GM19438 (cell line): ENCODE measurements around the gene SKAP1.
A peak's percentile ranks its signal among the peaks of the same experiment; 100 is the strongest.
"Not testable (repeated sequence)": the region's sequence is repeated elsewhere in the genome, so short reads cannot be mapped to it uniquely, and the experiment has no call there.

Experiments used
- ATAC-seq: cut with Tn5 transposase; IDR thresholded peaks from one replicate; pipeline ENCODE4 v1.9.1; 2021; ENCODE audit warnings: low read depth; ENCODE audit not compliant: unreplicated experiment

The SKAP1 gene

DNA sequence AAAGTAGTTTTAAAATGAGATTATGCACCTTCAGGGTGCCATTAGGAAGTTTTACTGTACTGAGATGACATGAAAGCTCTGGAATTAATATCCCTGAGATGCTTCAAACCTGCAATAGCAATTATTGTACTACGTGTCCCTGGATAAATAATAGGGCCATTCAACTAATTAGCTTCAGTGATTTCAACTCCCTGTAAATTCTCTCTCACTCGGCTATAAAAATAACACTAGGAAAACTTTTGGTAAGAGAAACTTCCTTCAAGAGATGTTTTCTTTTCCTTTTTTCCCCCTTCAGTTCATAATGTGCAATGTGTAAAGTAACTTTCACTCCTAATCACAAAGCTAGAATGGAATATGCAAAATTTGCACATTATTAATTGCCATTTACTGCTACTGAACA is 176.0 kb downstream of the SKAP1 start:
- ATAC-seq: no peak

DNA sequence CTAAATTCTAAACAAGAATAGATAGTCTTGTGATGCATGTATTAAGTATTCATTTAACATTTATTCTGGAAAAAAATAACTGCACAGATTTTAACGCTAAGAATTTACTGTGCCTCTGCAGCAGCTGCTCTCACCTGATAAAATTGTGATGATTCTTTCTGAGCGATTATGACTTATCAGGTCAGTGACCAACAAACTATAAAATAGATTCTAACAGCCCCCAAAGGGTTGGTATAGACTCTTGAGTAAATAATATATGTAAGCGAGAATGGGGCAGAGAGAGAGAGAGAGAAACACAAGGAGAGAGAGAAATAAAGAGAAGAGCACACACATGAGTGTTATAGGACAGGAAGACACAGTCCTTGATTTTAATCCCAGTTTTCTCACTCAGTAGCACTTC is 178.1 kb downstream of the SKAP1 start:
- ATAC-seq: no peak

DNA sequence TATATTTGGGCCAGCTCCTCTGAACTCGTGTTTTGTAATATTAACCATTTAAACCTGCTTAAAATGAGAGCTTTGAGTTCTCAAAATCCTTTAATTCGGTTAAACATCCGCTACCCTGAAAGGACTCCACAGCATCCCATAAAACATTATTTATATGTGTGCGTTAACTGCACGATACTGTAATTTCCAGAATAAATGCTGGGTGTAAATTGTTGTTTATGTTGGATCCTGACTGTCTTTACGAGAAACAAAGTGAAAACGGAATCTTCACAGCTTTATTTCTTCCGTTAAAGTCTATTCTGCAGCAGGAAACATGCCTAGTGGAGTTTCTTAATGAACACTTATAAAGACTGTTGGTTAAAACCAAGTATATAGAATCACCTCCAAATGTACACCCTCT is 179.1 kb downstream of the SKAP1 start:
- no peak for ATAC-seq

DNA sequence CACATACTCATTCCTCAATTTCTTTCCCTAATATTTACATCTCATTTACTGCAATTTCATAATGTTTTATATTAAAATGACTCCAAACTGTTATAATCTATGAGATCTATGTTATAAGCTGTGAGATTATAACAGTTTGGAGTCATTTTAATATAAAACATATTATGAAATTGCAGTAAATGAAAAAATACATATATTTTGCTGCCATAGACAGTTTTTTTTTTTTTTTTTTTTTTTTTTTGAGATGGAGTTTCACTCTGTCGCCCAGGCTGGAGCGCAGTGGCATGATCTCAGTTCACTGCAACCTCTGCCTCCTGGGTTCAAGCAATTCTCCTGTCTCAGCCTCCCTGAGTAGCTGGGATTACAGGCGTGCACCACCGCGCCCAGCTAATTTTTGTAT is 180.0 kb downstream of the SKAP1 start:
- ATAC-seq: not testable (repeated sequence)

DNA sequence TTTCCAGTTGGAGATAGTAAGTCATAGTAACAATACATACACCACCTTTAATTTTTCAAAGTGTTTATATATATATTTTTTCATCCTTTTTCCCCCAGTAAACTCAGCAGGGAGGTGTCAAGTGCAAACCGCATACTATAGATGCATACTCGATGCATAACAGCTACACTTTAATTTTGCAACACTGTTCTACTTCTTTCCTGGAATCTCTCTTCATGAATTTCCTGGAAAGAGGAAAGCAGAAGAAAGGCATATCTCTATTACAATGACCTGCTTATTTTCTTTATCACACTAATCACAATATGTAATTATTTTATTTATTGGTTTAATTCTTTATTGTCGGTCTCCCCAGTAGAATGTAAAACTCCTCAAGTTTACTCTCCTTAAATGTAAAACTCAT is 182.4 kb downstream of the SKAP1 start:
- ATAC-seq: no peak

DNA sequence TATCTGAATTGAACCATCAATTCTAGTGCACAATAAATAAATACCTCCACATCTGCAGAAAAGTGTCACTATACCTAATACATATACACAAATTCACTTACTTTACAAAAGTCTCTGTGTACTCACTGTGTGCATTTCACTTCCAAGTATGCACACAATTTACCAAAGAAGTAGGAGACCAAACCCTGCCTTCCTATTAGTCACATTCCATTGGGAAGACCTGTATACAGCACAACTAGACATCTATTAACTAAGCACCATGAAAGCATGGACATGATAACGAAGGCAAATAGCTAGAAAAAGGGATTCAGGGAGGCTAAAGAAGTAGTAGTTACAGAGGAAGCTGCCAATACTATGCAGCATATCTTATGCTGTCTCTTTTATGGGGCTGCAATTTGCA is 183.0 kb downstream of the SKAP1 start:
- no peak for ATAC-seq

DNA sequence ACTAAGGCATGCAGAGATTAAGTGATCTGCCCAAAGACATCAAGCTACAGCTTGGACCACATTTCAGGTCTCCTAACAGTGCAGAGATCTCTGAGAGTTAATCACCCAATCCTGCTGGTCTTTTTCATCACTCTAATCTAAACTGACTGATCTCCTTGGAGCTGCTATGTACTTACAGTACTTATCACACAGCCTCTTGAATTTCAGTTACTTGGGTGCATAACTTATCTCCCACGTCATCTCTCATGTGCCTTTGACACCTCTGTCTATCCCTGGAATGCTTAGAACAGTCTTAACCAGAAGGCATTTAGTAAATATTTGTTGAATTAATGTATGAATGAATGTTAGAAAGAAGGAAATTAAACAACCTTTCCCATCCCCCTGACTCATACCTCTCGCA is 183.4 kb downstream of the SKAP1 start:
- ATAC-seq: no peak

DNA sequence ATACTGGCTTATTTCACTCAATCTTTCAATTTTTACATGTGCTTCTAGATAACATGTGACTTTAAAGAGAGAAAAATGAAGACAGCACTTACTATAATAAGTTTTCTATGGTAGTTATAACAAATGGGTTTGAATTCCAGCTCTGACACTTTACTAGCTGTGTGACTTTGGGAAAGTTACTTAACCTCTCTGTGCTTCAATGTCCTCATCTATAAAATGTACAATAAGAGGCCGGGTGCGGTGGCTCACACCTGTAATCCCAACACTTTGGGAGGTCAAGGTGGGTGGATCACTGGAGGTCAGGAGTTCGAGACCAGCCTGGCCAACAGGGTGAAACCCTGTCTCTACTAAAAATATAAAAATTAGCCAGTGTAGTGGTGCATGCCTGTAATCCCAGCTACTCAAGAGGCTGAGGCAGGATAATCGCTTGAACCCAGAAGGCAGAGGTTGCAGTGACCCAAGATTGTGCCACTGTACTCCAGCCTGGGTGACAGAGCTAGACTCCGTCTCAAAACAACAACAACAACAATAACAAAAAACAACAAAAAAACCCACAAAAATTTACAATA is 184.5 kb downstream of the SKAP1 start:
- ATAC-seq: not testable (repeated sequence)

DNA sequence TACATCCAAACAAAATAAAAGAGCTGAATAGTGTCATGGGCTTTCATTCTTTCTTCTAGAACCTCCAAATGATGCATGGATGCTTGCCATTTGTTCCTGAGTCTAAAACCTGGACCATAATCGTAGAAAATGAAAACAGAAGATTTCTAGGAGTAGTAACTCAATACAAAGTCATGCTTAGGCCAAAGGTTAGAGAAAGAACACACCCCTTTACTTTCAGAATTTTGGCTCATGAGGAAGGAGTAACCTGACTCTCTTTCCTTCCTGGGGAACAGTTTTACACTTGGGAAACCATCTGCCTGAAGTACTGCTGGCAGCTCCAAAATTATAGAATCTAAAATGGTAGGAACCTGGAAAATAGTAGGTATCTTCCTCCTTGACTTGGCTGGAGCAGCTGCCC is 185.2 kb downstream of the SKAP1 start:
- ATAC-seq: no peak

DNA sequence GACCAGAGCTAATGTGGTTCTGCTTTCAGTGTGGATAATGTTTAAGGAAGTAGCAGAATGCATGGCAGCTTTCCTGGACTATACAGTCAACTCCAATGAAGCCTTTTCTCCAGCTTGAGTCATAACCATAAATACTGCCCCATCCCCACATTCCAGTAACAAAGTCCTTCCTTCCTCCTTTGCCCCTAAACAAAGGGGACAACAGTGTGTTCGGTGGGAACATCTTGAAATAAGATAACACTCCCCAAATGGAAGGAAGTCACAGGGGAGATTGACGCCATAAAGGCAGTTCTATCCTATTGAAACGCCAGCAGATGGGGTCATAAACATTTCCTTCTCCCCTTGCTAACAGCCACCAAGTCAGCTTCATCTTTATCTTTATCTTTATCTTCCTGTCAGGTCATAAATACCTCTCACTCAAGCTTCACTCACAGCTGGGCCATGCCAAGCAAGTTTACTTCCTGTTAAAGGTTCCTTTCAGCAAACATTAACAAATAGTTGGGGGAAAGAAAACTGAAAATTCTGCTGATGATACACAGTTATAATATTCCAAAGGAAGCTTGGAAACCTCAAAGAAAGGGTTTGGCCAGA is 185.8 kb downstream of the SKAP1 start:
- ATAC-seq: no peak

DNA sequence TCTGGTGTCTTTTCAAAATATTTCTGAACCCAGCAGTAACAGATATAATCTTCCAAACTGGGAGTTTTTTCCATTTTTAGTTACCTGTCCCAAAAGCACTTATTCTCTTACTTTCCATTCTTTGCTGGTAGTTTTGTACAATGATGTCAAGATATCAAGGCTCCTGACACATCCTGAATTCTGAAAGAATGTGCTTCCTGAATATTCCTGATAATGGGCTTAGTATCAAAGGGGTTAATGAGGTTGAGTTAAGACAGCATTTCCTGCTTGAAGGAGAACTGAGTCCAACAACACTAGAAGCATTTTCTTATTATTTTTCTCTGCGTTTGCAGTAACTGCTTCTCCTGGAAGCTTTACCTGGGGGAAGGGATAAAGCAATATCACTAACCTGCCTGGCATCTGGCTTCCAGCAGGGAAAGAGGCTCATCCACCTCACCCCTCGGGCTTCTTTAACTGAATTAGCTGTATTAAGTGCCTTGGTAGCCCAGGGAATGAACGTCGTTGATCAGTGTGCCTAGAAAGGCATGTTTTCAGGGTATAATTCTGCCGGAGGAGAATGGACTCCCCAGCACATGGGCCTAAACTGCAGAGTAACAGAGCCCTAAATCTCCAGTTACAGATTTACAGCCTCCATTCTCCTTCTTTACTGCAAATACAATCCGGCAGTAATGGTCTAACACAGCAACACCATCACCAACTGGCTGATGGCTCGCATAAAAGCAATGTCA is 188.1 kb downstream of the SKAP1 start:
- ATAC-seq: no peak

DNA sequence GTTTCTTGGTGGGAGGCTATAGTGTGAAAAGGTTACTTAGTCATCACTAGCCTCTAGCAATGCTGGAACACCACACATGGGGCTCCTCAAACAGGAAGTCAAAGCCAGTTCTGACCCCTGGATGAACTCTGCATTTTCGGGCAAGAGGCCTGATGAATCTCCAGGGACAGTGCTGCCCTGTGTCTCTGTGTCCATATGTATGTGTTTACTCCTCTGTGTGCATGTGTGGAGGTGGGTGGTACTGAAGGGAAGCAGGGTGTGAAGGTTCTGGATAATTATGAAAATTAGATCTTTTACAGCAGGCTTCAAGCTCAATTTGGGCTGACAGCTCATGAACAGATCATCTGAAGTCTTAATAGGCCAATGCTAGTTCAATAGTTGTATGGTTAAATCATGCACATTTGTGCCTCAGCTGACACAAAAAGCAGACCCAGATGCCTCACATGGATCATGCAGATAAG is 188.9 kb downstream of the SKAP1 start:
- ATAC-seq: peak; percentile 82

DNA sequence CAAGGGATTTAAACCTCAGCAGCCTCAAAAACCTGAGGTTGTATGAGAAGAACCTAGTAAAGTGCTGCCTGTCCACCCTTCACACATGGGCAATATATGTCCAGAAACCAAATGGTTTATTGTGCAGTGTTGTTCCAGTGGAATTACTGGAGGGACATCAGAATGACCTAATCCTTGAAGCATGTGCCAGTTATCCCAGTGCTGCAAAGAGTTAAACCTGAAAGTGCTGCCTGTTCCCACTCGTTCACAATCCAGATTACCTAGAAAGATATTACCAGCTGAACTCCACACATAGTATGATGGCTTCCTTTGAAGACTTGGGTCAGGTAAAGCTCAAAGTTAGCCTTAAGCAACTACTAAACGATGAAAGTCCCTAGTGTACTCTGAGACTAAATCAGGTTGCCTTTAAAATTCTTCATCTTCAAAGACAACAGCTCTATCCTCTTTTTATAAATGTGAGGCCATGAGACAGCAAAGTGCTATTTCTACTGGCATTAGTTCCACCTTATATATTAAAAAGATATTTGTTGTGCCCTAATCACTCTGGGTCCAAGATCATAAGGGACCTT is 189.4 kb downstream of the SKAP1 start:
- no peak for ATAC-seq

DNA sequence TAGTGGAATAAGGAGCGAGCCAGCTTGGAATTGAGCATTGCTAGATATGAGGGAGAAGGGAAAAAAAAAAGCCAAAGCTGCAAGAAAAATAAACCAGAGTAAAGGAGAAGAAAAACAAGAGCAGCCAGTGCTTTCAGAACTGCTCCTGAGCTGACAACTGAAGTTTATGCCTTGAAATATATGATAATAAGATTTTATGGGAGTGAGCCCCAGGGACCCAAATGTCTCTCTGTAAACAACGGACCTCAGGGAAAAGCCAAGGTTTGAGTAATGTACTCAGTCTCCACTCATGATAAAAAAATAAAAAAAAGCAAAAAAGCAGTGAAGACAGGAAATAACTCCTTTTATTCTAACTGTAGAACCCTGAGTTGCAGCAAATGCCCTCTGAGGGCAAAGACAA is 189.9 kb downstream of the SKAP1 start:
- ATAC-seq: no peak

DNA sequence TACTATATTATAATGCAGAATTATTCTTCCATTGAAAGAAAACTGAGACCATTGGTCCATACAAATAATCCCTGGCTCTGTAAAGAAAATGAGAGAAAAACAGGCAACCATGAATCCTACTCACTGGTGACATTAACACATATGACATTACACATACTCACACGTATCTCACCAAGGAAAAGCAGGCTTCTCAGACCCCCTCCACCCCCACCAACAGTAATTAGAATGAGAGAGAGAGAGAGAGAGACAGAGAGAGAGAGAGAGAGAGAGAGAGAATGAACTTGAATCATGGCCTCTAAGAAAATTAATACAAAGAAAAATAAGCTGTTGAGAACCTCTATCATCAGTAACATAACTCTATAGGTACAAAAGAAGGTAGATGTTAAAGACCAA is 190.4 kb downstream of the SKAP1 start:
- no peak for ATAC-seq

DNA sequence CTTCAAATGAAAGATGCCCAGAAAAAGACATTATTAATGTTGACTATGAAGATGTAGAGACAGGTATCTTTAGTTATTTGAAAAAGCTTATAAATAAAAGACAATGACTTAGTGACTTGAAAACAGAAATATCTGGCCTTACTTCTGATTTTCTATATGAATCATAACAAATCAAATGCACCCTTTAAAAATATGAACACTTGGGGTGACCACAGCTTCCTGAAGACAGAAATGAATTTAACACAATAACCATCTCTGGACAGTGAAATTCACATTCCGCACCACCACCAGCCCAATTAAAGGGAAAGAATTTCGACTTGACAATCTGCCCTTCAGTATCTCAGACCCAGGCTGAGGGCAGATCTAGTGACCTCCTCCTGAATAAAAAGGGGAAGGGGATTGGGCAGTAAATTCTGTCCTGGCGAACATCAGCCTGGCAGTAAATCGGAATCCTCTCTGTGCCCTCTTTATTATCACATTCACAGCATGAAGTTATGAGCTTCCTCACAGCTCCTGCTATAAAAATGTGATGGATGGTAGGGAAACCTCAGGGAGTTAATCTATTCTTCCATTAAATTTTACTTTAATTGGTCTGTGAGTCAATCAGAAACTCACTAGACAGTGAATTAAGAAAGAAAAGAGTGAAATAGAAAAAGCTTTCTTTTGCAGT is 190.9 kb downstream of the SKAP1 start:
- ATAC-seq: no peak

DNA sequence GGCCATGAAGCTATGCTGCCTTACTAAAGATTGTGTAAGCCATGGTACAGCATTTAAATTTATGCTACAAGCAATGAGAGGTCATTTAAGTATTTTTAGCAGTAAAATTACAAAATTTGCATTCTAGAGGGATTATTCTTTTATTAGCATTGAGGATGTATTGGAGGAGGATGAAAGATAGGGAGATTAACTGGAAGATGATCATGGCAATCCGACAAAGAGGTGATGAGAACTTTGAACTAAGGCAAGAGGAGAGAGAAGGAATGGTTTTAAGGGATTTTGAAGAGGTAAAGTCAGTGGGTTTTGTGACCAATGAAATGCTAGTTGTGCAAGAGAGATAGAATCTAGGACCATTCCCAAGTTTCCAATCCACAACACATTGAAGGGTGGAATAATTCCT is 192.6 kb downstream of the SKAP1 start:
- no peak for ATAC-seq

DNA sequence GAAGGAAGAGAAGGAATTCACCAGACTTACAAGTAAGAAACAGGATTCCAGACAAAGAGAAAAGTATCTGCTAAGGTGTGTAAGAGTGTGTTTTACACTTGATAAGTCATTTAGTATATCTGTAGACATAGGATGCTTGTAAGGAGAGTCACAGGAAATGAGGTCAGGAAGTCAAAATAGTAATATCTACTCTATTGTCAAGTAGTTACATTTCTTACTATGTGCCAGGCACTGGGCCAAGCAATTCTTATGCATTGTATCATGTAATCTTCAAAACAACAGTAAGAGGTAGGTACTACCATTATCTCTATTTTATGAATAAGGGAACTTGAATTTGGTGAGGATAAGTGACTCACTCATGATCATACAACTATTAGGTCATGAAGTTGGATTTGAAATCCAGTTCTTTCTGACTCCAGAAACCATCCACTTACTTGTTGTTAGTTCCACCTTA is 193.3 kb downstream of the SKAP1 start:
- ATAC-seq: no peak

DNA sequence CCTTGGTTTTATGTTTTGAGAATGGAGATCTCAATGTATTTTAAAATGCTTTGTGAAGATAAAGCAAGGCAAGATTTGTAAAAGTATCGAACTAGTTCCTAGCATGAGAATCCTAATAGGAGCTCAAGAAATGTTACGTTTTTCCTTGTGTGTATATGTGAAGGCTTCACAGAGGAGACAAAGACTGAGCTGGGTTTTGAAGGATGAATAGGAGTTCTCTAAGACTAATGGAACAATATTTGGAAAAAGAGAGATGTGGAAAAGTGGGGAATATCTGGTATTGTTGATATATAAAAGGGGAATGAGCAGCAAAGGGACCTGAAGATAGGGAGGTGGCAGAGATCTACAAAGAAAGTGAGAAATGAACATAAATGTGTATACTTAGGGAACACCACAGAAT is 195.1 kb downstream of the SKAP1 start:
- ATAC-seq: no peak

DNA sequence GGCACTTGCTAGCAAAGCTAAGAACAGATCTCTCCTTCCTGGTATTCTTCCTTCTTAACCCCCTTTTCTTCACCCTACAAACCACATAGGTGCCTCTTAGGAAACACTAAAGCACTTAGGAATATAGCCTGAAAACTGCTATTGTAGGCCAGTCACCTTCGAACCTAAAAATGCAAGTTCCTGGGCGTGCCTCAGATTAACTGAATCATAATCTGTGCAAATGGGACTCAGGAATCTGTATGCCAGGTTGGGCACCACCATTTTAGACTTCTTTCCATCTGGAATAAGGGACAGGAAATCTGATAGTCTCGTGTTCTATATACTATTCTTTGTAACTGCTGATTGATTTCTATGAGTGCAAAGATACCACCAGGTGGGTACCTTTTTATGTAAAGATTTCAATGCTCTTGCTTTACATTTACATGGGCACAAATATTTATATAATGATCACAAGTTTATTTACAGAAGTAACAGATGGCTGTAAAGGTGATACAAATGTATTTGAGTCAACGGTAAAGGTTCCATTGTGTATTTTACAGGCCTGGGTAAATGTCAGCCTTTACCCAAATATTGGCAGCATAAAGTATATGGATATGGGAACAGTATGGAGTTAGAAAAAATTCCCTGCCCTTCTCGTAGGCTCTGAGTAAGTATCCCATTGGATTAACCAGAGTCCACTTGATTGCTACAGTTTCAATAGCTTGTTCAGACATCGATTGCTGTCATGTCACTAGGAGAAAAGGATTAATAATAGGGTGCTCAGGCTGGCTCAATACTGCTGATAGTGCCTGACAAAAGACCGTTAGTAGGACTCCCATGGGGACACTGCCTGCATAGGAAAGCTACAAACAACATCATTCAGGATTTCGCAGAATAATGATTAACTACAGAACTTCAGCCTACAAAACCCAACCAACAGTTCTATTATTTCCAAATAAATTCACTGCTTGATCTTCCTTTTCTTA is 197.7 kb downstream of the SKAP1 start:
- ATAC-seq: no peak
